ENCODE data around the gene TRMT61A.

Gene TRMT61A

DNA sequence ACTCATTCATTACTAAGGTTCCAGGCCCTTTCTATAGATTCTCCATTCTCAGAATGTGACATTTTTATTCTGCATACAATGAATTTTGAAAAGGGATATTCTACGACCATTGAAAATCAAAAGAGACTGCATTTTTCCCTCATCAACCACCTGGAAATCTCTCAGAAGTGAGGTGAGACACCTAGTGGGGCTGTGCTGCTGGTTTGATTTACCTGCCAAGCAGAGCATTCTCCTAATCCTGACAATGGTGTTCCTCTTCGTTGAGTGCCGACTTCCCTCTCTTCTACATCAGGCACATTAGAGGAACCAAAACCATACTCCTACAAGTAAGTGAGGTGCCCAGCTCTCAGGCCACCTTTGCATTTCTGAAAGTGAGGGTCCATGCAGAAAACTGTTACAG lies 21.2 kb upstream of the TRMT61A start:
- H2AFZ ChIP-seq (ENCODE audit: low read depth, low read length, severe bottlenecking), result no peak overlapping the region
- H3K4me2 ChIP-seq (ENCODE audit: low read depth, low read length, poor library complexity, severe bottlenecking), result no peak overlapping the region
- no peak overlapping the region for H3K27ac ChIP-seq (ENCODE audit: low read depth, low read length)
- no peaks in the 10 kb centered on the region for H3K79me2 ChIP-seq (ENCODE audit: insufficient read depth, low read length)
- no peaks in the 10 kb centered on the region for H3K9me2 ChIP-seq (replicated peaks; ENCODE audit: insufficient read depth, low read length)
- H3K4me3 ChIP-seq (ENCODE audit: insufficient read depth, low read length, poor library complexity, severe bottlenecking), result no peak overlapping the region
- H3K27me3 ChIP-seq (ENCODE audit: low read length), result no peaks in the 10 kb centered on the region
- H3K36me3 ChIP-seq (ENCODE audit: low read length), result no peaks in the 10 kb centered on the region
- no peaks in the 10 kb centered on the region for H4K20me1 ChIP-seq (ENCODE audit: low read depth, low read length)
- TF ChIP-seq, protein P1, sequence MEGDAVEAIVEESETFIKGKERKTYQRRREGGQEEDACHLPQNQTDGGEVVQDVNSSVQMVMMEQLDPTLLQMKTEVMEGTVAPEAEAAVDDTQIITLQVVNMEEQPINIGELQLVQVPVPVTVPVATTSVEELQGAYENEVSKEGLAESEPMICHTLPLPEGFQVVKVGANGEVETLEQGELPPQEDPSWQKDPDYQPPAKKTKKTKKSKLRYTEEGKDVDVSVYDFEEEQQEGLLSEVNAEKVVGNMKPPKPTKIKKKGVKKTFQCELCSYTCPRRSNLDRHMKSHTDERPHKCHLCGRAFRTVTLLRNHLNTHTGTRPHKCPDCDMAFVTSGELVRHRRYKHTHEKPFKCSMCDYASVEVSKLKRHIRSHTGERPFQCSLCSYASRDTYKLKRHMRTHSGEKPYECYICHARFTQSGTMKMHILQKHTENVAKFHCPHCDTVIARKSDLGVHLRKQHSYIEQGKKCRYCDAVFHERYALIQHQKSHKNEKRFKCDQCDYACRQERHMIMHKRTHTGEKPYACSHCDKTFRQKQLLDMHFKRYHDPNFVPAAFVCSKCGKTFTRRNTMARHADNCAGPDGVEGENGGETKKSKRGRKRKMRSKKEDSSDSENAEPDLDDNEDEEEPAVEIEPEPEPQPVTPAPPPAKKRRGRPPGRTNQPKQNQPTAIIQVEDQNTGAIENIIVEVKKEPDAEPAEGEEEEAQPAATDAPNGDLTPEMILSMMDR (IDR thresholded peaks at IDR 0.05; ENCODE audit: insufficient read depth, low read length, poor library complexity, severe bottlenecking), result no peak
- no peak for TF ChIP-seq EZH2phosphoT487 (conservative IDR thresholded peaks at IDR 0.05; ENCODE audit: low read length)
- H3F3A ChIP-seq (ENCODE audit: insufficient read depth), result no peaks in the 10 kb centered on the region
- no peaks in the 10 kb centered on the region for H3K9me3 ChIP-seq (ENCODE audit: insufficient read depth, low read length)
- no peak overlapping the region for H3K9ac ChIP-seq (ENCODE audit: low read length)

DNA sequence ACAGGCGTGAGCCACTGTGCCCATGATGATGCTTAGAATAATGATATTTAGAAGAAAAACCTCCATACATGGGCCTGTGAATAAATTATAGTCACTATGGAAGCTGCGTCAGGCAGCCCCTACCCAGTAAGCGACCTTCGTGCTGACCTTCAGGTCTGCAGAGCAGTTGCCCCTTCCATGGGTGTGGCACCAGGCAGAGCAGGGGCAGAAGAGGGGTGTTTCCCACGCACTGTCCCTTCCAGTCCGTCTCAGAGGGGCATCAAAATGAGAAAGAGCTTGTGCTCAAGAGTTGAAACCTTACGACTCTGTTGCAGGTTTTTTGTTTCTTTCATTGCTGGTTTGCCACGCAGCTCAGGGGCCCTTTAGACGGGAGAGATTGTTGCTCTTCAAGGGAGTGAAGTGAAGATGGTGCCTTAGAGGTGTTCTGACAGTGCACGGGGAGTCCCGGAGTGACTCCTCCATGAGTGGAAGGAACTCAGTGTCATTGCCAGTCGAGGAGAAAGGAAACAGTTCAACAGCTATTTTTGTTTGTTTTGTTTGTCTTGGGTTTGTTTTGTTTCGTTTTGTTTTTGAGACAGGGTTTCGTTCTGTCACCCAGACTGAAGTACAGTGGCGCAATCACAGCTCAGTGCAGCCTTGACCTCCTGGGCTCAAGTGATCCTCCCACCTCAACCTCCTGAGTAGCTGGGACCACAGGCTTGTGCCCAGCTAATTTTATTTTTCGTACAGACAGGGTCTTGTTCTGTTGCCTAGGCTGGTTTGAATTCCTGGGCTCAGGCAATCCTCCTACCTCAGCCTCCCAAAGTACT lies 20.3 kb upstream of the TRMT61A start:
- no peaks in the 10 kb centered on the region for H3K36me3 ChIP-seq (ENCODE audit: low read length)
- no peak overlapping the region for H3K27ac ChIP-seq (ENCODE audit: low read depth, low read length)
- no peaks in the 10 kb centered on the region for H3K27me3 ChIP-seq (ENCODE audit: low read length)
- H3K9me3 ChIP-seq (ENCODE audit: insufficient read depth, low read length), result no peaks in the 10 kb centered on the region
- H2AFZ ChIP-seq (ENCODE audit: low read depth, low read length, severe bottlenecking), result no peak overlapping the region
- no peak overlapping the region for H3K9ac ChIP-seq (ENCODE audit: low read length)
- H3K79me2 ChIP-seq (ENCODE audit: insufficient read depth, low read length), result no peaks in the 10 kb centered on the region
- no peaks in the 10 kb centered on the region for H3F3A ChIP-seq (ENCODE audit: insufficient read depth)
- H4K20me1 ChIP-seq (ENCODE audit: low read depth, low read length), result no peaks in the 10 kb centered on the region
- H3K9me2 ChIP-seq (replicated peaks; ENCODE audit: insufficient read depth, low read length), result no peaks in the 10 kb centered on the region
- no peak overlapping the region for H3K4me3 ChIP-seq (ENCODE audit: insufficient read depth, low read length, poor library complexity, severe bottlenecking)
- no peak overlapping the region for H3K4me2 ChIP-seq (ENCODE audit: low read depth, low read length, poor library complexity, severe bottlenecking)
- no peak for TF ChIP-seq EZH2phosphoT487 (conservative IDR thresholded peaks at IDR 0.05; ENCODE audit: low read length)

DNA sequence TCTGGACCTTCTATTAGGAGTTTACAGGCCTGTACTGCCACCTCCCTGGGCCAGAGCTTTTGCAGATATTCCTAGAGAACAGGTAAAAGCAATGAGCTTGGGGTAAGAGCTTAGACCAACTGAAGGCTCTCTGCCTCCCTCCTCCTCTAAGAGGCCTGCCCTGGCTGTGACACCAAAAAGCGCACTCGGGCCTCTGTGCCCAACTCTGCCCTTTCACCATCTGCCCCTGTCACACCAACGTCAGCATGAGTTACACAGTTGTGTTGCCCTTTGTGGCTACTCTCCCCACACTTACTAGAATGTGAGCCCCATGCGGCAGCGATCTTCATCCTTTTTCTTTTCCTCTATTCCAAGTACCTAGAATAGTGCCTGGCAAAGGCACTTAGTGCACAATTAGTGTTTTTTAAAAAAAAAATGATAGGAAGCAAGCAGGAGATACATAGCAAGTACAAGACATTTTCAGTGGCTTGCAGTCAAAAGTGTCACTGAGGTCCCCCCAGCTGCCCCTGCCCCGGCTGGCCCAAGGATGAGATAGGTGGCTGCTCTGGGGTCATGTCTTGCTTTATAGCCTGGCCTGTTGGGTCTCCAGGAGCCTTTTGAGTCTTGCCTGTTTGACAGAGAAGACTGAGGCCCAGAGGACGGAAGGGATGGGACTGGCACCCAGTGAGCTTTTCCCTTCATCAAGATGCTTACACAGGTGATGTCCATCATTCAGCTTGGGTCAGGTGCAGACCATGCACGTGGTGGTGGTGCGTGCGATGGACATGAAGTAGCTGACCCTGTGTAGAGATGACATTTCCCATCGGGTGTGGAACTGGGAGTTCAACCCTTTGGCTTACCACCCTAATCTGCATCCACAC lies 18.9 kb upstream of the TRMT61A start:
- H3K79me2 ChIP-seq (ENCODE audit: insufficient read depth, low read length), result no peaks in the 10 kb centered on the region
- H3K36me3 ChIP-seq (ENCODE audit: low read length), result no peaks in the 10 kb centered on the region
- H4K20me1 ChIP-seq (ENCODE audit: low read depth, low read length), result no peaks in the 10 kb centered on the region
- TF ChIP-seq EZH2phosphoT487 (conservative IDR thresholded peaks at IDR 0.05; ENCODE audit: low read length), result no peak
- TF ChIP-seq, protein P1 (IDR thresholded peaks at IDR 0.05; ENCODE audit: insufficient read depth, low read length, poor library complexity, severe bottlenecking), result no peak
- no peak overlapping the region for H2AFZ ChIP-seq (ENCODE audit: low read depth, low read length, severe bottlenecking)
- H3K9me2 ChIP-seq (replicated peaks; ENCODE audit: insufficient read depth, low read length), result no peaks in the 10 kb centered on the region
- H3K27me3 ChIP-seq (ENCODE audit: low read length), result no peaks in the 10 kb centered on the region
- no peak overlapping the region for H3K4me3 ChIP-seq (ENCODE audit: insufficient read depth, low read length, poor library complexity, severe bottlenecking)
- no peak overlapping the region for H3K27ac ChIP-seq (ENCODE audit: low read depth, low read length)
- no peaks in the 10 kb centered on the region for H3F3A ChIP-seq (ENCODE audit: insufficient read depth)
- no peak overlapping the region for H3K9ac ChIP-seq (ENCODE audit: low read length)
- no peak overlapping the region for H3K4me2 ChIP-seq (ENCODE audit: low read depth, low read length, poor library complexity, severe bottlenecking)
- H3K9me3 ChIP-seq (ENCODE audit: insufficient read depth, low read length), result no peaks in the 10 kb centered on the region

All from SU-DHL-6 (cell line).